Endothelial cell of umbilical vein (primary cell): Measurements from ENCODE around the gene IFNA1. TPM values are rescaled to one million over a fixed set of nuclear protein-coding genes. Genes with fewer than 3 reads are reported as not detected.
A peak's percentile ranks its signal among the peaks of the same experiment; 100 is the strongest.

Experiments
- BruUV-seq: library from RNA; stranded (reverse); fragments of 400-500 nt; replicated peaks from 2 replicates; lab custom pipeline; 2021; lab: Mats Ljungman, UMichigan
- CTCF ChIA-PET: fragments of 300-600, 350-600 bp; sonication (Branson Sonifier 250); formaldehyde crosslinking; loops from one replicate; lab custom pipeline; 2021; ENCODE audit warnings: antibody characterized with exemption, inconsistent platforms; lab: Charles Lee
- POLR2A ChIA-PET: fragments of 300-600, 350-600 bp; sonication (Branson Sonifier 250); formaldehyde crosslinking; loops from one replicate; lab custom pipeline; 2021; ENCODE audit warnings: antibody characterized with exemption, inconsistent platforms; lab: Charles Lee
- DNase-seq: peaks from one replicate; pipeline ENCODE4 v3.0.0-alpha.2; 2011; ENCODE audit warnings: low read depth, low spot score
- FAIRE-seq: peaks from 2 replicates; lab custom pipeline; 2011; peaks lifted over from hg19 to GRCh38; lab: Jason Lieb, UNC
- H2AFZ ChIP-seq: 2 replicates; pipeline ENCODE4 v1.6.0; 2012; ENCODE audit warnings: low read depth, low read length, control low read depth, inconsistent platforms
- H3K27ac ChIP-seq: 2 replicates; pipeline ENCODE4 v1.5.1; 2011; ENCODE audit warnings: low read depth, mild to moderate bottlenecking, control low read depth, low read length, moderate library complexity; ENCODE audit not compliant: insufficient read depth
- H3K27me3 ChIP-seq, 2 experiments: 2 replicates each; pipeline versions ENCODE4 v1.6.0 to v1.6.1; 2011; ENCODE audit warnings: low read length in 2 of 2, mixed read lengths in 1 of 2; ENCODE audit not compliant: control insufficient read depth in 2 of 2, insufficient read depth in 2 of 2
- H3K36me3 ChIP-seq, 2 experiments: 2 replicates in 1 of 2; 3 replicates in 1 of 2; pipeline ENCODE4 v1.5.1; 2011; ENCODE audit warnings: low read length in 2 of 2, mild to moderate bottlenecking in 1 of 2, moderate library complexity in 1 of 2; ENCODE audit not compliant: control insufficient read depth in 2 of 2, insufficient read depth in 2 of 2; ENCODE audit errors: extremely low read depth in 1 of 2
- H3K4me1 ChIP-seq: 3 replicates; pipeline ENCODE4 v1.5.1; 2011; ENCODE audit warnings: mild to moderate bottlenecking, low read length; ENCODE audit not compliant: control insufficient read depth, insufficient read depth; ENCODE audit errors: extremely low read depth
- H3K4me2 ChIP-seq: 2 replicates; pipeline ENCODE4 v1.6.1; 2011; ENCODE audit warnings: low read length, control low read depth, mixed read lengths; ENCODE audit not compliant: insufficient read depth
- H3K4me3 ChIP-seq, 3 experiments: fragments of 200-600 bp in 1 of 3; sonication (generic), shearing (Covaris generic) in 1 of 3; replicated peaks in 1 of 3; 2 replicates each; pipeline ENCODE4 v1.5.1; 2011 to 2016; ENCODE audit warnings: control low read depth in 3 of 3, low read length in 3 of 3, mild to moderate bottlenecking in 2 of 3, inconsistent platforms in 1 of 3, low read depth in 1 of 3, moderate library complexity in 1 of 3; ENCODE audit not compliant: insufficient read depth in 1 of 3
- H3K79me2 ChIP-seq: 2 replicates; pipeline ENCODE4 v1.6.0; 2012; ENCODE audit warnings: low read length, inconsistent platforms; ENCODE audit not compliant: control insufficient read depth, insufficient read depth
- H3K9ac ChIP-seq: replicated peaks from 2 replicates; pipeline ENCODE3; 2011; ENCODE audit warnings: low read length, control low read depth; ENCODE audit not compliant: insufficient read depth; ENCODE audit errors: extremely low read depth
- H3K9me1 ChIP-seq: replicated peaks from 3 replicates; pipeline ENCODE4 v1.6.0; 2011; ENCODE audit warnings: mild to moderate bottlenecking, low read length; ENCODE audit not compliant: control insufficient read depth, insufficient read depth; ENCODE audit errors: extremely low read depth
- H3K9me3 ChIP-seq: replicated peaks from 2 replicates; pipeline ENCODE4 v1.5.1; 2012; ENCODE audit warnings: low read length, inconsistent platforms; ENCODE audit not compliant: control insufficient read depth, insufficient read depth
- H4K20me1 ChIP-seq: replicated peaks from 2 replicates; pipeline ENCODE3; 2011; ENCODE audit warnings: mild to moderate bottlenecking, low read length; ENCODE audit not compliant: control insufficient read depth, insufficient read depth; ENCODE audit errors: extremely low read depth
- FOS ChIP-seq: IDR thresholded peaks from 2 replicates; pipeline ENCODE4 v1.6.1; 2011; ENCODE audit warnings: mild to moderate bottlenecking, low read length, moderate library complexity, borderline replicate concordance; ENCODE audit not compliant: insufficient read depth
- JUN ChIP-seq: IDR thresholded peaks from 2 replicates; pipeline ENCODE4 v1.6.1; 2011; ENCODE audit warnings: borderline replicate concordance, low read depth; ENCODE audit not compliant: insufficient read length, insufficient read depth
- dilution Hi-C: fragments of 300-500 bp; cut with MboI; formaldehyde crosslinking; loops from one replicate; pipeline ENCODE4 v1.15.0; 2019; ENCODE audit warnings: low sequenced_read_pairs; ENCODE audit not compliant: extremely low pct_ligation_motif_present
- intact Hi-C: fragments of 100-400 bp; cut with micrococcal nuclease; formaldehyde crosslinking; loops from one replicate; pipeline ENCODE4 v1.10.0; 2022
- polyA plus RNA-seq, 4 experiments: library from polyadenylated mRNA; depleted of rRNA in 3 of 4; stranded (reverse) in 3 of 4; unstranded in 1 of 4; fragments of >200 nt; gene quantifications; 2 replicates each; pipeline versions ENCODE4 v1.2.1 to v1.2.3, GENCODE V29; 2011 to 2012; ENCODE audit warnings: missing spikeins in 1 of 4
- total RNA-seq: library from RNA; stranded (reverse); gene quantifications from 2 replicates; pipeline ENCODE4 v1.2.3, GENCODE V29; 2021
- TF ChIP-seq, protein P1 (sequence below), 2 donors: IDR thresholded peaks; 1 replicate in 1 of 2; 2 replicates in 1 of 2; pipeline ENCODE4 v1.5.1; 2011; ENCODE audit warnings: low read length in 2 of 2, mild to moderate bottlenecking in 2 of 2, moderate library complexity in 2 of 2, control low read depth in 1 of 2, inconsistent platforms in 1 of 2, low read depth in 1 of 2; ENCODE audit not compliant: insufficient read depth in 1 of 2; ENCODE audit errors: extremely low read depth in 1 of 2

The IFNA1 gene
- total and polyA plus RNA-seq, 2 donors (not counting 3 experiments of a cell fraction or from before 2014, with no cell fraction given) = not detected

DNA sequence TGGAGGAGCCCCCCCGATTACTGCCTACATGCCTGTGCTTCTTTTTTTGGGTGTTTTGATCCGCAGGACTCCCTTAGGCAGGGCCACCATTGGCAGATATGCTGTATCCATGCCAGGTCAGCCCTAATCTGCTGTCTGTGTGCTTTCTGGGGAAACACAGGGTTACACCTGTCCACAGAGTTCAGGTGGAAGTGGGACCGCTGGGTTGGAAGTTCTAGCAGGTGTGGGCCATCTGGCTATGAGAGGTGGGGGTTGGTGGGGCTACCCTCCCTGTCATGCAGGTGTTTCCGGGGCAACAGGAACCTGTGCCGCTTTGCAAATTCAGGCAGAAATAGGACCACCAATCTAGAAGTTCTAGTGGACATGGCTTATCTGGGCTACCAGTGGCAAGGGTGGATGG lies 24.9 kb downstream of the IFNA1 start:
- no peak overlapping the region for H2AFZ ChIP-seq
- H3K4me2 ChIP-seq = no peak overlapping the region
- BruUV-seq = no TSS peak
- H4K20me1 ChIP-seq = no peaks in the 10 kb centered on the region
- no peaks in the 10 kb centered on the region for H3K27me3 ChIP-seq
- H3K27ac ChIP-seq = no peak overlapping the region
- no peak for FAIRE-seq
- no peaks in the 10 kb centered on the region for H3K9me1 ChIP-seq
- POLR2A ChIA-PET = no interaction called here
- dilution Hi-C loops (no loop called here), intact Hi-C loops (loop anchor here (5.0 kb wide), 2 partner anchors 213 to 228 kb away; no protein-coding TSS in a partner anchor)
- H3K36me3 ChIP-seq = no peaks in the 10 kb centered on the region
- DNase-seq = no peak
- CTCF ChIA-PET = interaction anchor here (0.7 to 2.2 kb wide), 16 partner anchors 20 to 326 kb away, joined by 3 to 45 read pairs (median 11); no protein-coding TSS in a partner anchor
- TF ChIP-seq FOS = no peak
- no peak overlapping the region for H3K9ac ChIP-seq
- H3K79me2 ChIP-seq = no peaks in the 10 kb centered on the region
- H3K4me3 ChIP-seq = no peak overlapping the region
- no peaks in the 10 kb centered on the region for H3K9me3 ChIP-seq
- H3K4me1 ChIP-seq = no peaks in the 10 kb centered on the region

DNA sequence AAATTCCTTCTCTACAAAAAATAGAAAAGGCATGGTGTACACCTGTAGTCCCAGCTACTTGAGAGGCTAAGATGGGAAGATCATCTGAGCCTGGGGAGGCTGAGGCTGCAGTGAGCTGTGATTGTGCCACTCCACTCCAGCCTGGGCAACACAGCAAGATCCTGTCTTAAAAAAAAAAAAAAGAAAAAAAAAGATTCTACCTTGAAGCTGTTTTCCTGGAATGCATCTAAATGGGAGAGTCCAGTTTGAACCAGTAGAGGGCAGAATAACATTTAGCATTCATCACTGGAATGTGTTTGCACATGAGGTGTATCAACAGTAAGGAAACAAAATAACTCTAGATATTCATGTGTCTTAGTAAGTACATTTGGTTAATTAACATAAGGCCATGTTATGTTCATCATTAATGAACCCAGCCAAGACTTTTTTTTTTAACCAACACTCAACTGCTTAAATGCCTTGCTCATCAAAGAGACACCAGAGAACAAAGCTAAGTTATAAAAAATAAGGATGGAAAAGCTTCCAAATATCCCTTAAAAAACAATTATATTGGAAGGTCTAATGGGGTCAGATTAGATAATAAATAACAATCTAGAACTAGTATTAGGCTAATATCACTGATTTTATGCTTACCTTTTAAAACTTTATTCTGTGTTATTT lies 25.8 kb downstream of the IFNA1 start:
- no TSS peak for BruUV-seq
- TF ChIP-seq, protein P1, sequence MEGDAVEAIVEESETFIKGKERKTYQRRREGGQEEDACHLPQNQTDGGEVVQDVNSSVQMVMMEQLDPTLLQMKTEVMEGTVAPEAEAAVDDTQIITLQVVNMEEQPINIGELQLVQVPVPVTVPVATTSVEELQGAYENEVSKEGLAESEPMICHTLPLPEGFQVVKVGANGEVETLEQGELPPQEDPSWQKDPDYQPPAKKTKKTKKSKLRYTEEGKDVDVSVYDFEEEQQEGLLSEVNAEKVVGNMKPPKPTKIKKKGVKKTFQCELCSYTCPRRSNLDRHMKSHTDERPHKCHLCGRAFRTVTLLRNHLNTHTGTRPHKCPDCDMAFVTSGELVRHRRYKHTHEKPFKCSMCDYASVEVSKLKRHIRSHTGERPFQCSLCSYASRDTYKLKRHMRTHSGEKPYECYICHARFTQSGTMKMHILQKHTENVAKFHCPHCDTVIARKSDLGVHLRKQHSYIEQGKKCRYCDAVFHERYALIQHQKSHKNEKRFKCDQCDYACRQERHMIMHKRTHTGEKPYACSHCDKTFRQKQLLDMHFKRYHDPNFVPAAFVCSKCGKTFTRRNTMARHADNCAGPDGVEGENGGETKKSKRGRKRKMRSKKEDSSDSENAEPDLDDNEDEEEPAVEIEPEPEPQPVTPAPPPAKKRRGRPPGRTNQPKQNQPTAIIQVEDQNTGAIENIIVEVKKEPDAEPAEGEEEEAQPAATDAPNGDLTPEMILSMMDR (IDR thresholded peaks at IDR 0.05; ENCODE audit: extremely low read depth in 1 of 2, insufficient read depth in 1 of 2, low read depth in 1 of 2, low read length in 2 of 2) = peak; percentile 62 to 63
- TF ChIP-seq JUN = no peak
- no peak overlapping the region for H3K4me2 ChIP-seq
- H3K79me2 ChIP-seq = no peaks in the 10 kb centered on the region
- dilution Hi-C loops = no loop called here
- H2AFZ ChIP-seq = no peak overlapping the region
- FAIRE-seq = peak; percentile 18
- H3K4me1 ChIP-seq = no peaks in the 10 kb centered on the region
- H3K9me1 ChIP-seq = no peaks in the 10 kb centered on the region
- no peaks in the 10 kb centered on the region for H4K20me1 ChIP-seq
- no peak overlapping the region for H3K4me3 ChIP-seq
- DNase-seq = peak; percentile 88
- H3K9ac ChIP-seq = no peak overlapping the region
- POLR2A ChIA-PET = no interaction called here
- CTCF ChIA-PET = interaction anchor here (0.6 to 2.2 kb wide), 68 partner anchors 8 to 352 kb away, joined by 3 to 45 read pairs (median 5); partner anchors contain the start of genes KLHL9 and MTAP
- H3K36me3 ChIP-seq = no peaks in the 10 kb centered on the region
- intact Hi-C loops = loop anchor here (1.0 to 5.0 kb wide), 5 partner anchors 93 to 323 kb away; no protein-coding TSS in a partner anchor
- H3K27ac ChIP-seq = no peak overlapping the region
- no peaks in the 10 kb centered on the region for H3K9me3 ChIP-seq
- no peaks in the 10 kb centered on the region for H3K27me3 ChIP-seq
